NCI-H510A treated with DMSO at 0.1 percent for 48 hours (cell line): Measurements from ENCODE around the gene DLX2.

Source experiments
- DNase-seq: peaks from one replicate; lab custom pipeline; 2025; lab: John Stamatoyannopoulos, UW

DLX2 gene

DNA sequence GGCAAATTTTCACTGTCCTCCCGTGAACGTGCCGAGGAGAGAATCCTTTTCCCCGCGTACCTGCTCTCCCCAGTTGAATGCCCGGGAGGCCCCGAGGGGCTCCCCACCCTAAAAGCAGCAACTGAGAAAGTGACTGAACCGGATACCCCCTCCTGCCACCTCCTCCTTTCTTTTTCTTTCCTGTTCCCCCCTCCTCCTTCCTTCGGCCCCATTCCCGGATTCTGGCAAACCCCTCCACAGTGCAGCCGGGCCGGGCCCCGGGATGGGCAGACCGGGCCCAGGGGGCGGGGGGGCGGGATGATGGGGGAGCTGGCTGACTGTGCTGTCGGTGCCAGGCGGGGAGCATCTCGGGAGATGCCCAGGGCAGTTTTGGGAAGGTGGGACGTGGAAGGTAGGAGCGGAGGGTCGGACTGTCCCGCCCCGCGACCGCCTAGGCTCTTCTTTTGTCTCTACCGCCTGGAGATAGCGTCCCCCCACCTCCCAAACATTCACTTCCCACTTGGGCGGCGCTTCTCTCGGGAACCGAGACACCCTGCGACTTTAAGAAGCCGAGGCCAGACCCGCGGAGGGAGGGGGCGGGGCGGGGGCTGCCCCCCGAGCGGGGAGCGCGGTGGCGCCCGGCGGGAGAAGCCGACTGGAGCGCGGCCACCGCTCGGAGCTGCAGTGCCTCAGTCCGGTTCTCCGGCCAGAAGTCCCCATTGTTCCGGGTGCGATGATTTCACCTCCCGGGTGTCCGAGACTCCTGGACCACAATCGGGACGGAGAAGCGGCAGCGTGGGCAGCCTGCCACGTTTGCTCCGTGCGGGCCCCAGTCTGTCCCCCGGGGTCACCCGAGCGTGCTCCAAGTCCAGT lies 8.2 kb downstream of the DLX2 start:
- DNase-seq: no peak

DNA sequence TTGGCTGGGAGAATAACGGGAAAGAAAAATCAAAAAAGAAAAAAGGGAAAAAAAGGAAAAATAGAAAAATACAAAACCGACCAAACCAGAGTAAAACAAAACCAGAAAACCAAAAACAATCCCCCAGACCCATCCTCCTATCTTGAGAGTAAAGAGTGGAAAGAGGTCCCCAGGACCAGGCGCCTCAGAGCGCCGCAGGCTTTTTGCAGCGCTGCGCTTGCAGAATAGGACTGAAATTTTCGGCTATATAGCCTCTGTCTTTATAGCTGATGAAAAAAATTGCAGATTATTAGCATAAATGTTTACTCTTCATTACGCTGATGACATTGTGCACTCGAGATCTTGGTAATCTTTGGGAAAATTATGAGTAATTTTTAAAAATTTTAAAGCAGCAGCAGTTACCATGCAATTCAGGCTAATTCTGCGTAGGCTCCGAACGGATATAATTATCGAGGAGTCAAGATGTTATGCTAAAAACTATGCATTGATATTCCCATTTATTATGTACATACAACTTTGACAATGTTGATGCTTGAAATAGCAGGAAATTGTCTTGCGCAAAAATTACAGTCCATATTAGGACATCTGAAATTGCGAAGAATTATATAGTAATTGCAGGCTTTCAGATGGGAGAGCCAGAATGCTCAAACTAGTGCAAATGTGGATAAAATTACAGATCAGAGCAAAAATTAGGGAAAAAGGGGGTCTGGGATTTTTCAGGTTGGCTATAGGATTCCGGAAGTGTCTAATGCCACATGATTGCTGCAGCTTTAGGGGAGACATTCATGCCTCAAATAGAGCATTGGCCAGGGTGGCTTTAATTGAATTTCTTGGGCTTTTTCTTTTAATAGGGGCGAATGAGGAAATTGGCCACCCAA lies 9.0 kb downstream of the DLX2 start:
- no peak for DNase-seq

DNA sequence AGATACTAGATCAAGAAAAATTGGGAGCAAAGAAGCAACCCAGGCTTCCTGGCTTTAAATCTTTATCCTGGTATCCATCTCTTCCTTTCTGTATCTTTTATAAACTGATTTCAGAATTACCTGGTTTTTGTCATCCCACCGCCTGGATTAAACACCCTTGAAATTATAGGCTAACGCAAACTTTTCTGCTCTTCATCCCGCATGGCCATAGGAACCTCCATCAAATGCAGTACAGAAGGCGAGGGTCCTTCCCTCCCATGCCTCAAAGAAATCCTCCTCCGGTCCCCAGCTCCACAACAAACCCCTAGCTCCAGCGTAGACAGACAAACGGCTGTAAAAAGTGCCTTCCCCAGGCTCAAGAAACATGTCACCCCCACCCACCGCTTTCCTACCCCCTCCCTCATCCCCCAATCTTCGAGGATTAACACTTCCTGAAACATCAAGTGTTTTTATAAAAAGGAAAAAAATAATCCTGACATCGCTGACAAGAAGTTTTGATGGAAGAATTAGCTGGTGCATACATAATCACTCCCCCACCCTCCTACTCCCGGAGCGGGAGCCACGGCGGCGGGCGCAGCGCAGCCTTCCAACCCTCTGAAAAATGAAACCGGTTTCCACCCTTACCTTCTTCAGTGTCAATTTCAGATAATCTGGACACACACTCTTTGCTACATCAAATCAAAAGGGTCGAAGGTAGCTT lies 9.8 kb downstream of the DLX2 start:
- DNase-seq: no peak

DNA sequence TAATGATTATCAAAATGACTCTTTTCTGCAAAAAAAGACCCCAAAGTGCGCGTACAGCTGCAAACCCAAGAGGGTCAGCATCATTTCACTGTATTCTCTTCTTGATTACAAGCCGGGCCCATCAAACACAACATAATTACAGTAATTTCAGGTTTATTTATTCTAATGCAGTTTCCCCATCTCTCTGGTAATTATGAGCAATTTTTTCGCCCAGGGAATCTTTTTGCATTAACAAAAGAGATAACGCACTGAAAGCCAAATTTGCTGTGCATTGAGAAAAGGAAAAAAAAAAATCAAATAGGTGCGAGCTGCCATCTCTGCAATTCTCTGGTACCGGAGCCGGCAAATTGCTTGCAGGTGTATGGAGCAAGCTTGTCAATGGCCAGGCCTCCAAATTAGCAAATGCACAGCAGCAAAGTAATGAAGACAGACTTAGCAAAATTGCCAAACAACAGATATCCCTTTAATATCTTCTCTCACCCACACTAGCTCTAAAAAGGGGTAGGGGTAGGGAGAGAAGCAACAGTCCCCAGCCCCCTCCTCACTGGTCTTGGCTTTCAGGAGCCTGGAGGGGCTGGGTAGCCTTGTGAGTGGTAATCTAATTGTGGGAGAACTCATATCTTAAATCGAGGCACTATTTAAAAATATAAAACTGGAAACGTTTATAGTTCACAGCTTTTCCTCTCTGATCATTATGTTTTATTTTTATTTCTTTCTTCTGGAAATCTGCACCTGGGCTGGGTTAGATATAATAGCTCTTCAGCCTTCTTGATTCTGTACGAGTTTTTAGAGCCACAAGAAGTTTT lies 10.7 kb downstream of the DLX2 start:
- no peak for DNase-seq

DNA sequence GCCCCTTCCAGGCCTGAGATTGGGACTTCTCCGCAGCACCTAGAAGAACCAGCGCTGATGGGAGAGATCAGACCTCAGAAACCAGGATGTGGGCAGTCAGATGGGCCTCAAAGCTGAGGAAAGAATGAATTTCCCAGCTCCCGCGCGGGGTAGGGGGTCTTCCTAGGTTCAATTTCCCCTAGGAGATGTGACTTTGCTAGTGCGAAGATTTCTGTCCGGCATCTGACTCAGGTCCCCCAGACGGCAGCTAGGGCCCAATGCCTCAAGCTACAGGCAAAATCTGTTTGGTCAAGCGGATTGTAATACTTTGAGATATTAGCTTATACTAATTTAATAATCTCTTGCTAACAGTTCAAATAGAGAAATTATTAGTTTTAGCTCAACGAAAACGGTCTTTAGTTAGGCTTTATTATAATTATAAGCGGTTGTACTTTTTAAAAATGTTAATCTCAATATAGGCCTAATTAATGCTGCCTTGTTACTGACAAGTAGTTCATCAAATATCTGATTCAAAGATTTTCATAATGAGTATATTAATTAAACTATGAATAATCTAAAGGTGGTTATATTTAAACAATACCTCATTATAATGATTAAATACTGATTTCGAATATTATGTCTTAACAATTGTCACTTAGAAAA lies 11.6 kb downstream of the DLX2 start:
- no peak for DNase-seq

DNA sequence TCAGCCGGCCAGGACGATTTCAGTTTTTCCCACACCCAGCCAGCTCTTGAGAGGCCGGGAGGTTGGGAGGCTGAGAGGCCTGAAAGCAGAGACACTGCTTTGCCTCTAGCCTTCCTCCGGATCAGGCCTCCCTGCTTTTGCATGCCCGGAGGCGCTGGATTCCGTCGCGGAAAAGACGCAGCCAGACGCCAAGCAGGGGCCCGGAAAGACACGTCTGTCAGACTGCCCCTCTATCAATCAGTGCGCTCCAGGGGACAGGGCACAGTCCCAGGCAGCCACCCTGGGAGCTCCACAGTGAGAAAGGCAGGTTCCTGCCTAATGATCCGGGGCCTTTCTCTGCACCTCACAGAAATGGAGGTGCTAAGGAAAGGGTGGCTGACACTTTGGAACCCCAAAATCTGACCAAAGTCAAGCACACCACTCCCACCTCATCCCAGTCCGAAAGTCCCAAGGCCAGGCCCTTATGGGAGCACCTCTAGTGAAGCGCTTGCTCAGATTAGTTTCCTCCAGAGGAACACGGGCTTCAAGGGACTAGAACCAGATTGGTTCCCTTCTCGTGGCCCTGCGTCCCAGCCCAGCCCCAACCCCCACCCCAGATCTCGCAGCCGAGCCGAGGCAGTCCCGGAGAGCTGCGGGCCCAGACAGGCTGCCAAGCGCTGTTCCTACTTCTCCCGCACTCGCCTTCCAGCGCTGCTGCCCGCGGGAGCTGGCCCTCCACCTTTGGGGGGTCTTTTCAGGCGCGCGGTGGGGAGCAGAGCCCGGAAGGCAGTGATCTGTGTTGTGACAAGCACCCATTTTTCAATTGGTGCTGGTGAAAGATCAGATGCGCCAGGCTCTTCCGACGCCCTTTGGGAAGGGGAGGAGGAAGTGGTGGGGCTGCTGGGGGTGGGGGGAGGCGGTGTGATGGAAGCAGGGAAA lies 12.4 kb downstream of the DLX2 start:
- no peak for DNase-seq

DNA sequence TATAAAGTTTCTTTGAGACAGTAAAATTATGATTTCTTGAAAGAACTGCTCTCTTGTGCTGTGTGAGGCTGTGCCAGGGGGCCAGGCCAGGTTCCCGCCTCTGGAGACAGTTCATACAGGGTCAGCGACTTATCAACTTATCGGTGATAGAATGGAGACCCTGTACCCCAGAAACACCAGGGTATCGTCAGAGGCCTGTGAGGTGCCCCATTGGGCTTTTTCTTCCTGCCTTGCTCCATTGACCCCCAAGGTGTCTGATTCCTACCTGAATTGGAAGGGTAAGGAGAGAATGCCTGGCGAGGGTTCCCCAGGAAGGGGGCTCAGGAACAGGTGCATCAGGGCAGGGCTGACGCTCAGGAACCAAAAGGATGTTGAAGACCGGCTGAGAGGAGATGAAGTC lies 13.1 kb downstream of the DLX2 start:
- DNase-seq: no peak

DNA sequence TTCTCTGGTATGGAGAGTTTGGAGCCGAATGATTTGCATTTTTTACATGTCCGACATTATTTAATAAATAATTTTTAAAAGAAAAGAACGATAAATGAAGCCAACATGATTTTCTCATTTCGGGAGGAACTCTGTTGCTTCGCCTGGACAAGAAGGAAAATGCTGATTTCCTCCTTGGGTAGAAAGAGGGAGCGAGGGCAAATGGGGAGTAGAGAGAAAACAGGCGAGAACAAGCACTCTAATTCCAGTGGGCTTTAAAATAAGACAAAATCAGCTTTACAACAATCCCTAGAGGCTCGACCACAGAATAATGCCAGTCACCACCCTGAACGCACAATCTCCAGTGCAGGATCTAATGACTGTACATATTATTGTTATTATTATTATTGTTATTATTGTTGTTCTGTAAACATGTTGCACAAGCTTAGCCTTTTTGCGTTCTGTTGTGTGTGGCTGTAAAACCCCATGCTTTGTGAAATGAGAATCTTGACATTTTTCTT lies 13.6 kb downstream of the DLX2 start:
- no peak for DNase-seq

DNA sequence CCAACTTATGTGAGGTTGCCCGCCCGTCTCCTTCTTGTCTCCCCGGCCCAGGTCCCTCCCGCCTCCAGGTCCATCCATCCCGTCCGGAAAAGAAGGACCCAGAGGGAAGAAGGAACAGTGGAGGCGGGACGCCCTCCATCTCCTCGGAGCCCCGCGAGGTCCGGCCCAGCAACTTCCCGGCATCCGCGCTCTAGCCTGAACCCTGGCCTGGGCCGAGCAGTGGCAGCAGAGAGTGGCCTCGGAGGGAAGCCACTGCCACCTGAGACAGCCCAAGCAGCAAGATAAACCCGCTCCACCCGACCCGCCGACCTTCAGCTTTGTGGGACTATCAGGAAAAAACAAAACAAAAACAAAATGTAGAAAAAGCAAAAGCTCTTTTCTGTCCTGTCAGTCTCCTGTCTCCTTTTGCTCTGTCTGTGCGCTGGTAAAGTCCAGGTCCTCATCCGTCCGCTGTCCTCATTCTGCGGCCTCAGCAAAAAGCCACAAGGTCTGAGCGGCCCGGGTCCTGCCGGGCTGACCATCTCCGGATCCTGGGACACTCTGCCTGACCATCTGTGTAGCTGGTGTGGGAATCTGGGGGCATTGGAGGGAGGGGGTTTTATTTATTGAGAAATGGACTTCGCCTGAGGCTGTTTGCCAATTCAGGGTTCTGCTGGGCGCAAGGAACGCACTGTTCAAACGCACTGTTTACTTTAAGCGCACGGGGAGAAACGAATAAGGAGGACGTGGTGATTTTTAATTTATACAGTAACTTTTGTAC lies 14.3 kb downstream of the DLX2 start:
- DNase-seq: no peak

DNA sequence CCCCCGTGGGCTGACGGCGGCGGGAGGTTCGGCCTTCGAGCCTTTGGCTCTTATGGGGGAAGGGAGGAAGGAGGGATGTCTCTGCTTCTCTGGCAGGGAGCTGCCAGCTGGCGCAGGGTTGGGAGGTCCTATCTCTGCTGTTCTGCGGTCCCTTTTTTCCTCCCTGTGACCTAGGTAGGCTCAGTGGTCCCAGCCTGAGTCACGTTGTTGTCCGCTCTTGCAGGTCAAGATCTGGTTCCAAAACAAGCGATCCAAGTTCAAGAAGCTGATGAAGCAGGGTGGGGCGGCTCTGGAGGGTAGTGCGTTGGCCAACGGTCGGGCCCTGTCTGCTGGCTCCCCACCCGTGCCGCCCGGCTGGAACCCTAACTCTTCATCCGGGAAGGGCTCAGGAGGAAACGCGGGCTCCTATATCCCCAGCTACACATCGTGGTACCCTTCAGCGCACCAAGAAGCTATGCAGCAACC lies 14.9 kb downstream of the DLX2 start:
- DNase-seq: no peak

DNA sequence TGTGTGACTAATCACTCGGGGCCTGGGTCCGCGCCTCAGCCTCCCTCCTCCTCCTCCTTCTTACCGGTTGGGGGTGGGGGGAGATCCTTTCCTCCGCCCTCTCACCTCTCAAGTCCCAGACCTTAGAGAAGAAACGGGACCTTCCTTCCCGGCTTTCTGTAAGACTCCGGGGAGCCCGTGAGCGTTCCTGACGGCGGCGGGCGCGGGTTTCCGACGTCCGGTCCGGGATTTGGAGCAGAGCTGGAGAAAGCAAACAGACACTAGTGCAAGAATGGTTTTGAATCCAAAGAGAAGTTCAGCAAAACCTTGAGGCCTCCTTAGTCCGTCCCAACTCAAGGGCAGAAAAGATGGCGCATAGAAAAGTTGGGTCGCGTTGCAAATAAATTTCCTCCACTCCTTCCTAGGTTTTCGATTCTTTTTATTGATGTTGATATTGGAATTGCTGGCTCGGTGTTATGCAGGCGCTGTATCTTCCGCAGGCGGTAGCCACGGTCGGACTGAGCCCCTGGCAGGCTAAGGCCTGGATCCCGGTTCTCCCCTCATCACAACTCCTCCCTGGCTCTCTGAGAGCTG lies 15.4 kb downstream of the DLX2 start:
- no peak for DNase-seq

DNA sequence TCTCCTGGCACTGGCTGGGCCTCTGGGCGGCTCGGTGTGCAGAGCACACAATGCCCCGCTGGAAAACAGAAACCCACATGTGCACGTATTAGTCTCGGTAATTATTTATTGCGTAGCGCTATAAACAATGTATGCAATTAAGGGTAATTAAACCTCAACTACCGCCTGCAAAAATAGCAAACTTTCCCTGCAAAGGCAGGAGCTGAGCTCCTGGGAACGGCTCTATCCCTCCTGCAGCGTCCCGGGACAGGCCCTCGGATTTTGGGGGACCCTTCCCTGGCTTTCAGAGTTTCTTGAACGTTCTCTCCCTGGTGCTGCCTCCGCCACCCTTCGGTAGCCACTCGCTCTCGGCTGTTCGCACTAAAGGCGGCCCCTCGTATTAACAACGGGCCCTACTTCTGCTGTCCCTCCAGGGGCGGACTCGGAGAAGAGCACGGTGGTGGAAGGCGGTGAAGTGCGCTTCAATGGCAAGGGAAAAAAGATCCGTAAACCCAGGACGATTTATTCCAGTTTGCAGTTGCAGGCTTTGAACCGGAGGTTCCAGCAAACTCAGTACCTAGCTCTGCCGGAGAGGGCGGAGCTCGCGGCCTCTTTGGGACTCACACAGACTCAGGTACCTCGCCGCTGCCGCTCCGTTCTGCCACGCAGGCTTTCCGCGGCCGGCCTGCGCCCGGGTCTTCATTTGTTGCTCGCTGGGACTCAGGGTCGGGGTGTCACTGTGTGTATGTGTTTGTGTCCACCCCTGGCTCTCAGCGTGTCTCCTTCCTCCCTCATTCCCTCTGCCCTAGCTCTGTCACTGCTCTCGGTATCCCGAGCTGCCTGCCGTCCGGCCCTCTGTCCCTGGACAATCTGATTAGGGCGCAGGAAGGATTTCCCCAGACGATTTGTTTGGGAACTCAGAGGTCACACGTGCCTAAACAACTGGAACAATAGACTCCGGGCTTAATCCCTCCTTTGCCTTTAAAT lies 16.2 kb downstream of the DLX2 start:
- DNase-seq: peak; percentile 79

DNA sequence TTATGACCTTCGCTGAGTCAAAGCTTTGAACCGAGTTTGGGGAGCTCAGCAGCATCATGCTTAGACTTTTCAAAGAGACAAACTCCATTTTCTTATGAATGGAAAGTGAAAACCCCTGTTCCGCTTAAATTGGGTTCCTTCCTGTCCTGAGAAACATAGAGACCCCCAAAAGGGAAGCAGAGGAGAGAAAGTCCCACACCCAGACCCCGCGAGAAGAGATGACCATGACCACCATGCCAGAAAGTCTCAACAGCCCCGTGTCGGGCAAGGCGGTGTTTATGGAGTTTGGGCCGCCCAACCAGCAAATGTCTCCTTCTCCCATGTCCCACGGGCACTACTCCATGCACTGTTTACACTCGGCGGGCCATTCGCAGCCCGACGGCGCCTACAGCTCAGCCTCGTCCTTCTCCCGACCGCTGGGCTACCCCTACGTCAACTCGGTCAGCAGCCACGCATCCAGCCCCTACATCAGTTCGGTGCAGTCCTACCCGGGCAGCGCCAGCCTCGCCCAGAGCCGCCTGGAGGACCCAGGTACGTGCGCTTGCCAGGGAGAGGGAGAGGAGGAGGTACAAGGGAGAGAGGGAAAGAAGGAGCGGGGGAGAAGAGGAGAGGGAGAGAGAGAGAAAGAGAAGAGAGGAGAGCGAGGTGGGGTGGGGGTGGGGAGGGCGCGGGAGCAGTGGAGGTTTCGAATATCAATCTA lies 17.1 kb downstream of the DLX2 start, which contains the start of gene DLX1:
Gene DLX1 (plus strand): TSS at position 48 of the 700 bp plus-strand sequence. CDS start 171 bp downstream, at position 219.
- peak; percentile 89 for DNase-seq

DNA sequence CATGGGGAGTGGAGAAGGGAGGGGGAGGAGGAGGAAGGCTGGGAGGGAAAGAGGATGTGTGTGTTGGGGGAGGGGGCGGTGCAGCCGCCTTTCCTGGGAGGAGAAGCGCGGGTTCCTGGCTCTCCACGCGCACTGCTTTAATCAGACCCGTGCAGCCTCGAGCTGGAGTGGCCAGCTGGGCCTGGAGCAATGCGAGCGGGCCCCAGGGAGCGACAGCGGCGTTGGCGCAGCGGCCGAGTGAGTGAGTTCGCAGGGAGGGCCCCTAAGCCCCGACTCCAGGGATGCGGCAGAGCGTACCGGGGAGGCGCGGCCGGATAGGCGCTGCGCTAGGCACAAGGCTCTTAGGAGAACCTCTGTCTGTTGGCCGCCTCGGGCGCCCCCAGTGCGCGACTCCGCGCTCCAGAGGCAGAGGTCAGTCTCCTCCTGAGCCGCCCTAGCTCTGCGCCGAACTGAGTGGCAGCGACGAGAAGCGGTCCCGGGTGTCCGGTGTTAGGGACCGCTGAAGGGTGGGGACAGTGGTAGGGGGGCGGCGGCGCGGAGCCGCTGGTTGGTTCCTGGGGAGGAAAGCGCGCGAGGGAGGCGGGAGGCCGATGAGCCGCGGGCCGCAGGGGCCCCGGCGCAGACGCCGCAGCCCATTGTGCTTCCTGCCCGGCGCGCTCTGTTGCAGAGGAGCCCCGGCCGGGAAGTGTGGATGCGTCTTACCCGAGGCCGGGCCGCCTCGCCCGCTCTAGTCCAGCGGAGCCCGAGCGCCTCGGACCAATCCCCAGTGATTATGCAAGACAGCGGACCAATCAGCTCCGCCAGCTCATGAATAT lies 17.8 kb downstream of the DLX2 start:
- DNase-seq: peak; percentile 97

DNA sequence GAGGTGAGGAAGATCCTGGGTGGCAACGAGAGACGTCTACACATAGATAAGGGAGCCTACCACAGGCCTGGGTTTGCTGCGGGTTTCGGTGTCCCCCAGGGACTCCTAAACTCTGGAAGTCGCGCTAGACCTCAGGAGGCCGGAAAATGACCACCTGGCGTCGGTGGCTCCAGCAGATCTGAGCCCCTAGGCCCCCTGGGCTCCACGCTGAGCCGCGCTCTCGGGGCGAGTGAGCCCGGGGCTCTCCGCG lies 18.4 kb downstream of the DLX2 start:
- no peak for DNase-seq
